Tibial nerve (tissue), 4 donors: ENCODE data around the gene ATP2A2. TPM values are rescaled to one million over a fixed set of nuclear protein-coding genes. Genes with fewer than 3 reads are reported as not detected.

Experiments
- DNase-seq, 2 donors: peaks; one replicate each; pipeline ENCODE4 v3.0.0-alpha.2; 2019; ENCODE audit warnings: low spot score in 2 of 2
- H3K27ac ChIP-seq, 4 donors: fragments of 200-600 bp; sonication (generic) in 3 of 4; one replicate each; pipeline ENCODE4 v1.5.1; 2017 to 2019; ENCODE audit warnings: mild to moderate bottlenecking in 1 of 4
- H3K27me3 ChIP-seq, 2 donors: fragments of 200-600 bp; sonication (generic) in 1 of 2; one replicate each; pipeline versions ENCODE4 v1.5.1 to v1.6.0; 2017 to 2019
- H3K36me3 ChIP-seq, 3 donors: fragments of 200-600 bp; sonication (generic); one replicate each; pipeline ENCODE4 v1.5.1; 2018 to 2019
- H3K4me1 ChIP-seq, 4 donors: fragments of 200-600 bp; sonication (generic) in 3 of 4; one replicate each; pipeline ENCODE4 v1.5.1; 2017 to 2019
- H3K4me3 ChIP-seq, 4 donors: fragments of 200-600 bp; sonication (generic) in 3 of 4; one replicate each; pipeline ENCODE4 v1.5.1; 2017 to 2019; ENCODE audit warnings: mild to moderate bottlenecking in 1 of 4, moderate library complexity in 1 of 4
- H3K9me3 ChIP-seq, 4 donors: fragments of 200-600 bp; sonication (generic) in 3 of 4; one replicate each; pipeline ENCODE4 v1.5.1; 2017 to 2019
- CTCF ChIP-seq, 5 experiments: fragments of 200-600 bp in 3 of 5; fragments of 450-650 bp in 2 of 5; sonication (generic) in 3 of 5; IDR thresholded peaks; one replicate each; pipeline ENCODE4 v1.5.1; 2016 to 2019; ENCODE audit warnings: antibody characterized with exemption in 5 of 5, mild to moderate bottlenecking in 3 of 5, moderate library complexity in 2 of 5
- EP300 ChIP-seq, 2 donors: sonication (generic); formaldehyde crosslinking; IDR thresholded peaks; one replicate each; pipeline ENCODE4 v1.6.1; 2017; ENCODE audit warnings: antibody characterized with exemption in 2 of 2, mild to moderate bottlenecking in 1 of 2
- POLR2A ChIP-seq, 2 donors: fragments of 450-650 bp; IDR thresholded peaks; one replicate each; pipeline ENCODE4 v1.6.1; 2017; ENCODE audit warnings: antibody characterized with exemption in 2 of 2, mild to moderate bottlenecking in 2 of 2, moderate library complexity in 2 of 2
- WGBS, 2 donors: methylation state at CpG; one replicate each; pipeline ENCODE4 v1.1.5; 2018; 5-methylcytosine and 5-hydroxymethylcytosine counted together
- total RNA-seq, 4 donors: library from RNA; depleted of rRNA; stranded (reverse); fragments of >200 nt; gene quantifications; one replicate each; pipeline ENCODE4 v1.1.0, GENCODE V29; 2016

ATP2A2 gene
- total RNA-seq, 4 donors from 2014 or later, result 77.8 to 106 (median 90.1) TPM

- H3K4me1 ChIP-seq, result peaks cover 0 to 9% (median 3%) of the 10 kb centered on the region in 4 donors
- H3K4me3 ChIP-seq, result no peak overlapping the region
- H3K36me3 ChIP-seq, result peaks cover 0 to 26% (median 0%) of the 10 kb centered on the region in 3 donors
- WGBS, 2 donors, result 63 to 77% methylated on average over 15 of the region's 15 CpGs
- H3K27me3 ChIP-seq, result no peaks in the 10 kb centered on the region
- no peak for DNase-seq
- TF ChIP-seq CTCF (IDR thresholded peaks at IDR 0.05) (no peak), EP300 (IDR thresholded peaks at IDR 0.05) (no peak), POLR2A (IDR thresholded peaks at IDR 0.05) (no peak)
- no peaks in the 10 kb centered on the region for H3K9me3 ChIP-seq
- no peak overlapping the region for H3K27ac ChIP-seq
Measured at GRCh38 chr12:110367181-110367864, 86.3 kb downstream of the ATP2A2 start.

- no peaks in the 10 kb centered on the region for H3K9me3 ChIP-seq
- peaks cover 0 to 18% (median 3%) of the 10 kb centered on the region in 4 donors for H3K4me1 ChIP-seq
- TF ChIP-seq CTCF (IDR thresholded peaks at IDR 0.05) (no peak), POLR2A (IDR thresholded peaks at IDR 0.05) (no peak), EP300 (IDR thresholded peaks at IDR 0.05) (no peak)
- peaks cover 0 to 53% (median 0%) of the 10 kb centered on the region in 3 donors for H3K36me3 ChIP-seq
- no peak overlapping the region for H3K27ac ChIP-seq
- DNase-seq, result no peak
- 96 to 97% methylated on average over 8 of the region's 8 CpGs for WGBS, 2 donors
- H3K4me3 ChIP-seq, result no peak overlapping the region
- H3K27me3 ChIP-seq, result no peaks in the 10 kb centered on the region
Measured at GRCh38 chr12:110369992-110370391, 88.9 kb downstream of the ATP2A2 start.

- peaks cover 0 to 18% (median 3%) of the 10 kb centered on the region in 4 donors for H3K4me1 ChIP-seq
- no peak overlapping the region for H3K27ac ChIP-seq
- WGBS, 2 donors, result 65 to 74% methylated on average over 4 to 10 of the region's 13 CpGs
- no peaks in the 10 kb centered on the region for H3K27me3 ChIP-seq
- H3K9me3 ChIP-seq, result no peaks in the 10 kb centered on the region
- no peak for DNase-seq
- H3K36me3 ChIP-seq, result peaks cover 0 to 61% (median 0%) of the 10 kb centered on the region in 3 donors
- TF ChIP-seq EP300 (IDR thresholded peaks at IDR 0.05), result no peak
- no peak for TF ChIP-seq CTCF (IDR thresholded peaks at IDR 0.05)
- no peak for TF ChIP-seq POLR2A (IDR thresholded peaks at IDR 0.05)
- no peak overlapping the region for H3K4me3 ChIP-seq
Measured at GRCh38 chr12:110370732-110371231, 89.7 kb downstream of the ATP2A2 start.

GRCh38 chr12:110371408-110372055 is 90.5 kb downstream of the ATP2A2 start:
- Histone ChIP-seq H3K27ac (no peak overlapping the region), H3K4me1 (peaks cover 0 to 18% (median 3%) of the 10 kb centered on the region in 4 donors), H3K9me3 (no peaks in the 10 kb centered on the region), H3K36me3 (peaks cover 0 to 67% (median 0%) of the 10 kb centered on the region in 3 donors), H3K4me3 (no peak overlapping the region), H3K27me3 (no peaks in the 10 kb centered on the region)
- DNase-seq, result no peak
- TF ChIP-seq POLR2A (IDR thresholded peaks at IDR 0.05), result no peak
- TF ChIP-seq CTCF (IDR thresholded peaks at IDR 0.05), result no peak
- no peak for TF ChIP-seq EP300 (IDR thresholded peaks at IDR 0.05)
- WGBS, 2 donors, result 68 to 77% methylated on average over 9 to 11 of the region's 13 CpGs

GRCh38 chr12:110372056-110372425 is 91.0 kb downstream of the ATP2A2 start:
- no peak overlapping the region for H3K27ac ChIP-seq

More at GRCh38 chr12:110372056-110372425, 91.0 kb downstream of the ATP2A2 start:
- H3K4me3 ChIP-seq, result no peak overlapping the region
- DNase-seq, result no peak
- H3K4me1 ChIP-seq, result peaks cover 0 to 18% (median 3%) of the 10 kb centered on the region in 4 donors
- H3K27me3 ChIP-seq, result no peaks in the 10 kb centered on the region
- WGBS, 2 donors, result 86 to 87% methylated on average over 7 of the region's 7 CpGs
- H3K9me3 ChIP-seq, result no peaks in the 10 kb centered on the region
- peaks cover 0 to 73% (median 0%) of the 10 kb centered on the region in 3 donors for H3K36me3 ChIP-seq
- TF ChIP-seq EP300 (IDR thresholded peaks at IDR 0.05), result no peak
- TF ChIP-seq CTCF (IDR thresholded peaks at IDR 0.05), result no peak
- TF ChIP-seq POLR2A (IDR thresholded peaks at IDR 0.05), result no peak
